ENCODE measurements around the gene MAP1A. TPM values are rescaled to one million over a fixed set of nuclear protein-coding genes. Genes with fewer than 3 reads are reported as not detected.

Gene MAP1A
- under 1 TPM; 0.09 to 0.56 (median 0.24) TPM for total RNA-seq
- long read RNA-seq, partial matches to known transcripts, result 0 of 1 reads
- long read RNA-seq, other reads (novel, unspliced or antisense), result 1 of 1 reads

DNA sequence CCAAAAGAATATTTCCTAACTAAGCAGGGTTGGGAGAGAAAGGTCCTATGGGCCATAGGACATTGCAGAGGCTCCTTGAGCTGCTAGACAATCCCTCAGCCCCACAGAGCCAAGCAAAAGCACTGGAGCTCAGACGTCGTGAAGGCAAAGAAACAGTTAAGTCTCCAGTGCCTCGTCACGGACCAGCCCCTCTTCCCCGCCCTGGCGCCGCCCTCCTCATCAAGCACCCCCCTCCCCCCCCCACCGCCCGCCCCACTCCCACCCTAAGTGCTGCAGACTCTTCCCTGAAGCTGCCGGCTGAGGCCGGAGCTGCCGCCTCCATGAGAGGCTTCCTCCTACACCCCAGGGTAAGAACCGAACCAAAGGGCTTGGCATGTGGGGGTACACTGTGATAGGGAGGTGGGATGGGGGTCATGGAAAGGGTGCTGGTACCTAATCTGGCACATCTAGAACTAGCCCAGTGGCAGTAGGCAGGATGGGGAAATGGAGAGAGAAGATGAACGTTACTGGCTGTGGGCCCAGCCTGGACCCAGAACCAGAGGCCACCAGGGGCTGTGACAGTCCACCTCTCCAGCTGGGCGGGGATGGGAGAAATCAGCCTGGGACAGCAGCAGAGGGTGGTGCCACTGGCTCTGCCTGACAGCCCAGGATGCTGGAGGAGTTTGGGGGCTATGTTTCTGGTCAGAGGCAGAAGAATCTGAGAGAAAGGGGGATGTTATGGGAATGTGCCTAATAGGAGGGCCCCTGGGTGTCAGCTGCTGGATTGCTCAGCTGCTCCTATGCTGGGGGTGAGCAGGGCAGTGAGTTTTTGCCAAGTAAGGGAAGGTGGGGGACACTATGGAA lies at the start of gene MAP1A:
MAP1A (plus strand) TSS at position 255 of the 843 bp plus-strand sequence. CDS start 3,866 bp downstream, outside the sequence.
- peak in 2 of 4 donors; percentile 9 to 28 for ATAC-seq
- WGBS (ENCODE audit: insufficient coverage, low coverage, low lambda C conversion rate, missing lambda C conversion rate), result 21% methylated on average over 8 of the region's 15 CpGs
- no peak for TF ChIP-seq POLR2A (IDR thresholded peaks at IDR 0.05)
- TF ChIP-seq, protein P1, sequence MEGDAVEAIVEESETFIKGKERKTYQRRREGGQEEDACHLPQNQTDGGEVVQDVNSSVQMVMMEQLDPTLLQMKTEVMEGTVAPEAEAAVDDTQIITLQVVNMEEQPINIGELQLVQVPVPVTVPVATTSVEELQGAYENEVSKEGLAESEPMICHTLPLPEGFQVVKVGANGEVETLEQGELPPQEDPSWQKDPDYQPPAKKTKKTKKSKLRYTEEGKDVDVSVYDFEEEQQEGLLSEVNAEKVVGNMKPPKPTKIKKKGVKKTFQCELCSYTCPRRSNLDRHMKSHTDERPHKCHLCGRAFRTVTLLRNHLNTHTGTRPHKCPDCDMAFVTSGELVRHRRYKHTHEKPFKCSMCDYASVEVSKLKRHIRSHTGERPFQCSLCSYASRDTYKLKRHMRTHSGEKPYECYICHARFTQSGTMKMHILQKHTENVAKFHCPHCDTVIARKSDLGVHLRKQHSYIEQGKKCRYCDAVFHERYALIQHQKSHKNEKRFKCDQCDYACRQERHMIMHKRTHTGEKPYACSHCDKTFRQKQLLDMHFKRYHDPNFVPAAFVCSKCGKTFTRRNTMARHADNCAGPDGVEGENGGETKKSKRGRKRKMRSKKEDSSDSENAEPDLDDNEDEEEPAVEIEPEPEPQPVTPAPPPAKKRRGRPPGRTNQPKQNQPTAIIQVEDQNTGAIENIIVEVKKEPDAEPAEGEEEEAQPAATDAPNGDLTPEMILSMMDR (IDR thresholded peaks at IDR 0.05), result no peak
- H3K9me3 ChIP-seq, result no peaks in the 10 kb centered on the region
- H3K4me1 ChIP-seq, result no peaks in the 10 kb centered on the region
- no peak within 1 kb of the TSS for H3K4me3 ChIP-seq
- H3K27me3 ChIP-seq, result no peaks in the 10 kb centered on the region
- DNase-seq, result no peak
- intact Hi-C loops (cut with DNase I), result no loop called here
- H3K27ac ChIP-seq, result no peak within 1 kb of the TSS
- H3K36me3 ChIP-seq, result no peaks in the 10 kb centered on the region

DNA sequence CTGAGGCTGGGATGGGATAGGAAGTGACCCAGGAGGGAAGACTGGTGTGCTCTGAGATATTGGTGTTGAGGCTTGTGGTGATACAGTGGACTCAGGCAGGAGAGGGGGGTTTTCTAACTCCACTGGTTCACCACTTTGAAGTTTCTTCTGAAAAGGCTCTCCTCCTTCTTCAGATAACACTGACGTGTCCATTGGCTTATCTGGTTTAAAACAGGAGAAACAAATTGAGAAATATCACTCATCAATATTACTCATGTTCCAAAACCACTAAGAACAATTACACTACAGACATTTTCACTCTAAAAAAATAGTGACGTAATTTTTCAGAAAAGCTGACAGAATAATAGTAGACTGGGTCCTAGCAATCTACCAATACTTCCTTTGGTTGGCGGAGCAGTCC lies 47.5 kb upstream of the MAP1A start:
- no peak for TF ChIP-seq POLR2A (IDR thresholded peaks at IDR 0.05)
- TF ChIP-seq, protein P1 (IDR thresholded peaks at IDR 0.05), result no peak
- WGBS (ENCODE audit: insufficient coverage, low coverage, low lambda C conversion rate, missing lambda C conversion rate), result 83% methylated on average over 3 of the region's 3 CpGs
- ATAC-seq (no peak), DNase-seq (no peak)
- Histone ChIP-seq H3K4me3 (no peak overlapping the region), H3K4me1 (no peaks in the 10 kb centered on the region), H3K36me3 (peaks cover 0 to 26% (median 11%) of the 10 kb centered on the region in 4 donors), H3K27me3 (no peaks in the 10 kb centered on the region), H3K9me3 (no peaks in the 10 kb centered on the region), H3K27ac (no peak overlapping the region)
- intact Hi-C loops (cut with DNase I), result no loop called here

DNA sequence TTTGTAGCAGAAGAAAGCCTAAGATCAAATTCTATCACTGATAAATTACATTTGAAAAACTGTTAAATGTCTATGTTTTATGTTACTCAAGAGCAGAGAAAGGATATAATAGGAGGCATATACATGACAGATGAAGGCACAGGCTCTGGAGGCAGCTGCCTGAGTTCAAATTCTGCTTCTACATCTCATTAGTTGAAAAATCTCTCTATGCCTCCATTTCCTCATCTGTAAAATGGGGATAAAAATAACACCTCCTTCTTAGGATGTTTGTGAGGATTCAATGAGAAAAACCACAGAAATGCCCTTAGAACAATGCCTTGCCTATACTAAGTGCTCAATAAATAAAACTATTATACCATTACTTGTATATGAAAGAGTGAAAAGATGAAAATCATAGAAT lies 45.4 kb upstream of the MAP1A start:
- Histone ChIP-seq H3K4me1 (no peaks in the 10 kb centered on the region), H3K27ac (no peak overlapping the region), H3K36me3 (peaks cover 0 to 40% (median 11%) of the 10 kb centered on the region in 4 donors), H3K4me3 (no peak overlapping the region), H3K27me3 (no peaks in the 10 kb centered on the region), H3K9me3 (no peaks in the 10 kb centered on the region)
- no peak for DNase-seq
- no peak for ATAC-seq
- intact Hi-C loops (cut with DNase I), result no loop called here
- TF ChIP-seq POLR2A (IDR thresholded peaks at IDR 0.05), result no peak

DNA sequence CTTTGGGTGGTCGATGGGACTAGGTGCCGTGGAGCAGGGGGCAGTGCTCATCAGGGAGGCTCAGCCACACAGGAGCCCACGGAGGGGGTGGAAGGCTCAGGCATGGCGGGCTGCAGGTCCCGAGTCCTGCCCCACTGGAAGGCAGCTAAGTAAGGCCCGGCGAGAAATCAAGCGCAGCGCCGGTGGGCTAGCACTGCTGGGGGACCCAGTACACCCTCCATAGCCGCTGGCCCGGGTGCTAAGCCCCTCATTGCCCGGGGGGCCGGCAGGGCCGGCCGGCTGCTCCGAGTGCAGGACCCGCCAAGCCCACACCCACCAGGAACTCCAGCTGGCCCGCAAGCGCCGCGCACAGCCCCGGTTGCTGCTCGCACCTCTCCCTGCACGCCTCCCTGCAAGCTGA lies 43.5 kb upstream of the MAP1A start:
- no peak for TF ChIP-seq POLR2A (IDR thresholded peaks at IDR 0.05)
- TF ChIP-seq, protein P1 (IDR thresholded peaks at IDR 0.05), result no peak
- no peaks in the 10 kb centered on the region for H3K27me3 ChIP-seq
- intact Hi-C loops (cut with DNase I), result no loop called here
- H3K9me3 ChIP-seq, result no peaks in the 10 kb centered on the region
- H3K27ac ChIP-seq, result no peak overlapping the region
- no peak overlapping the region for H3K4me3 ChIP-seq
- H3K4me1 ChIP-seq, result no peaks in the 10 kb centered on the region
- ATAC-seq (no peak), DNase-seq (no peak)
- whole genome bisulfite sequencing (ENCODE audit: insufficient coverage, low coverage, low lambda C conversion rate, missing lambda C conversion rate), result 100% methylated on average over 1 of the region's 25 CpGs
- H3K36me3 ChIP-seq, result peaks cover 0 to 54% (median 11%) of the 10 kb centered on the region in 4 donors
